ENCODE measurements around the gene BCL2.

Gene BCL2

DNA sequence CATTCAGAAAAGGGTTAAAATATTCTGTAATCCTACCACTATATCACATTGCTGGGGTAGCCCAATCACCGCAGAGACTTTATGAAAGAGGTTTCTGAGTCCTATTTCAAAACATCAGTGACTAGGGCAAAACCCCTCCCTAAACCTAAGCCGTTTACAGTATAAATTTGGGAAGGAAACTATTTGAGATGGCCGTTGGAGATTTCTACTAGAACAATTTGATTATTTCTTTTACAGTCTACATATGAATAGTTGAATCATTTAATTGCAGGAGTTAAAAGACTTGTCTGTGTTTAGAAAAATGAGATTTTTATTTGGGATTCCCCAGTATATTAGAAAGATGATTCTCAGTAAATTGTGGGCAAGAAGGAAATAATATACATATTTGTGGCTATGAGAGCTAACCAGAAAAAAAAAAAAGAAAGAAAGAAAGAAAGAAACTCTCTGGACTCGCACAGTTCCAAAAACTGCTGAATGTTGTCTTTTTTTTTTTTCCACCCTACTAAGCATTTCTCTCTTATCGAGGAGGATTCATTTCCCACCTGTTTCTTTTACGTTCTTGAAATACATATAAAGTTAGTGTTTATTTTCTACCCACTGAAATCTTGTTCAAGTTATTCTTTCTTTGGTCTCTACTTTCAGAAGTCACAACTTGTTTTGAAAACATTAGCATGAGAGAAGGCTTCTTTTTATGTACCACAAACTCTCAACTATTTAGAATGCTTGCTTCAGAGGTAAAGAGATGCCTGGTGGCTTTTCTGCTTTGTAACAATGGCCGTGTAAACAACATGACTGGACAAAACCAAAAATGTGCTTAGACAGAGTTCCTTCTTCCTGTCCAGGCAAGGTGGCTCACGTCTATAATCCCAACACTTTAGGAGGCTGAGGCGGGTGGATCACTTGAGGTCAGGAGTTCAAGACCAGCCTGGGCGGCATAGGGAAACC, 65.9 kb downstream of the BCL2 start:
- no peak for TF ChIP-seq TCF12 (IDR thresholded peaks at IDR 0.05; ENCODE audit: low read depth)
- TF ChIP-seq CEBPB (IDR thresholded peaks at IDR 0.05), result no peak
- no peak for TF ChIP-seq CREB1 (IDR thresholded peaks at IDR 0.05; ENCODE audit: low read depth)
- TF ChIP-seq NFIC (IDR thresholded peaks at IDR 0.05), result no peak
- no peak for TF ChIP-seq EGR1 (IDR thresholded peaks at IDR 0.05)
- no peak for TF ChIP-seq FOXM1 (IDR thresholded peaks at IDR 0.05; ENCODE audit: borderline replicate concordance, low read depth)
- TF ChIP-seq, protein P1, sequence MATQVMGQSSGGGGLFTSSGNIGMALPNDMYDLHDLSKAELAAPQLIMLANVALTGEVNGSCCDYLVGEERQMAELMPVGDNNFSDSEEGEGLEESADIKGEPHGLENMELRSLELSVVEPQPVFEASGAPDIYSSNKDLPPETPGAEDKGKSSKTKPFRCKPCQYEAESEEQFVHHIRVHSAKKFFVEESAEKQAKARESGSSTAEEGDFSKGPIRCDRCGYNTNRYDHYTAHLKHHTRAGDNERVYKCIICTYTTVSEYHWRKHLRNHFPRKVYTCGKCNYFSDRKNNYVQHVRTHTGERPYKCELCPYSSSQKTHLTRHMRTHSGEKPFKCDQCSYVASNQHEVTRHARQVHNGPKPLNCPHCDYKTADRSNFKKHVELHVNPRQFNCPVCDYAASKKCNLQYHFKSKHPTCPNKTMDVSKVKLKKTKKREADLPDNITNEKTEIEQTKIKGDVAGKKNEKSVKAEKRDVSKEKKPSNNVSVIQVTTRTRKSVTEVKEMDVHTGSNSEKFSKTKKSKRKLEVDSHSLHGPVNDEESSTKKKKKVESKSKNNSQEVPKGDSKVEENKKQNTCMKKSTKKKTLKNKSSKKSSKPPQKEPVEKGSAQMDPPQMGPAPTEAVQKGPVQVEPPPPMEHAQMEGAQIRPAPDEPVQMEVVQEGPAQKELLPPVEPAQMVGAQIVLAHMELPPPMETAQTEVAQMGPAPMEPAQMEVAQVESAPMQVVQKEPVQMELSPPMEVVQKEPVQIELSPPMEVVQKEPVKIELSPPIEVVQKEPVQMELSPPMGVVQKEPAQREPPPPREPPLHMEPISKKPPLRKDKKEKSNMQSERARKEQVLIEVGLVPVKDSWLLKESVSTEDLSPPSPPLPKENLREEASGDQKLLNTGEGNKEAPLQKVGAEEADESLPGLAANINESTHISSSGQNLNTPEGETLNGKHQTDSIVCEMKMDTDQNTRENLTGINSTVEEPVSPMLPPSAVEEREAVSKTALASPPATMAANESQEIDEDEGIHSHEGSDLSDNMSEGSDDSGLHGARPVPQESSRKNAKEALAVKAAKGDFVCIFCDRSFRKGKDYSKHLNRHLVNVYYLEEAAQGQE (IDR thresholded peaks at IDR 0.05; ENCODE audit: low read depth), result no peak
- TF ChIP-seq ZBTB7A (IDR thresholded peaks at IDR 0.05; ENCODE audit: low read depth), result no peak
- no peak for TF ChIP-seq TAF1 (IDR thresholded peaks at IDR 0.05; ENCODE audit: low read depth)
- no peak for TF ChIP-seq TEAD4 (IDR thresholded peaks at IDR 0.05)
- no peak for TF ChIP-seq YY1 (IDR thresholded peaks at IDR 0.05; ENCODE audit: low read depth)
- TF ChIP-seq, protein P2, sequence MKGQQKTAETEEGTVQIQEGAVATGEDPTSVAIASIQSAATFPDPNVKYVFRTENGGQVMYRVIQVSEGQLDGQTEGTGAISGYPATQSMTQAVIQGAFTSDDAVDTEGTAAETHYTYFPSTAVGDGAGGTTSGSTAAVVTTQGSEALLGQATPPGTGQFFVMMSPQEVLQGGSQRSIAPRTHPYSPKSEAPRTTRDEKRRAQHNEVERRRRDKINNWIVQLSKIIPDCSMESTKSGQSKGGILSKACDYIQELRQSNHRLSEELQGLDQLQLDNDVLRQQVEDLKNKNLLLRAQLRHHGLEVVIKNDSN (IDR thresholded peaks at IDR 0.05), result no peak

DNA sequence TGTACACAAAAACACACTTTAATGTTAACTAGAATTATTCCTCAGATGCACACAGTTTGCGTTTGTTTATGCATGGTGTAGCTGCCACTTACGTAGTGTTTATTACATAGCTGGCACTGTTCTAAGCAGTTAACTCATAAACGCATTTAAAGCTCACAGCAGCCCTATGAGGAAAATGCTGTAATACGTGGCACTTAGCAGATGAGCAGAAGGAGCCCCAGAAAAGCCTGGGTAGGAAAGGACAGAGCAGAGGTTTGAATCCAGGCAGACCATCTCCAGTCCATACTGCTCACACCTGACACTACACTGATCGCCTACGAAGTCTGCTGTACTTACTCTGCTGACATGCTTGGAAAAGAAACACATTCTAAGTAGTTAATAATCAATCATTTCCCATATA, 66.6 kb downstream of the BCL2 start:
- TF ChIP-seq, protein P3, sequence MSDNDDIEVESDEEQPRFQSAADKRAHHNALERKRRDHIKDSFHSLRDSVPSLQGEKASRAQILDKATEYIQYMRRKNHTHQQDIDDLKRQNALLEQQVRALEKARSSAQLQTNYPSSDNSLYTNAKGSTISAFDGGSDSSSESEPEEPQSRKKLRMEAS (IDR thresholded peaks at IDR 0.05), result no peak
- TF ChIP-seq TAF1 (IDR thresholded peaks at IDR 0.05; ENCODE audit: low read depth) (no peak), YY1 (IDR thresholded peaks at IDR 0.05; ENCODE audit: low read depth) (no peak), NFIC (IDR thresholded peaks at IDR 0.05) (no peak), TEAD4 (IDR thresholded peaks at IDR 0.05) (no peak), RAD21 (IDR thresholded peaks at IDR 0.05; ENCODE audit: low read depth) (no peak), CEBPB (IDR thresholded peaks at IDR 0.05) (no peak), ZBTB7A (IDR thresholded peaks at IDR 0.05; ENCODE audit: low read depth) (no peak), TCF12 (IDR thresholded peaks at IDR 0.05; ENCODE audit: low read depth) (no peak)
- TF ChIP-seq, protein P1 (IDR thresholded peaks at IDR 0.05; ENCODE audit: low read depth), result no peak
- TF ChIP-seq, protein P2 (IDR thresholded peaks at IDR 0.05), result no peak

DNA sequence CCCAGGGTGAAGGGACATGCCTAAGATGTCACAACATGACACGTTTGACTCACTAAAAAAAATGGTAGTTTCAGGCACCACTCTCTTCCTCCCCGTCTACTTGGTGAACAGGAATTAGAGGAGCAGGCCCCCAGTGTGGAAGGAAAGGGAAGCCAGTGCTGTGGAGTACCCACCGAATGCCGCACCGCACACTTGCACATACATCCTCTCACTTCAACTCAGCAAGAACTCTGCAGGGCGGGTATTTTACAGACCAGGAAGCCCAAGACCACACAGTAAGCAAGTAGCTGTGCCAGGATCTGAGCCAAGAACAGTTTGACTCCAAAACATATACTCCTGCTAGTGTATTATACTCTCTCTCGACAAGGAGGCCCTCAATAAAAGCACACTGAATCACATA, 69.8 kb downstream of the BCL2 start:
- TF ChIP-seq TAF1 (IDR thresholded peaks at IDR 0.05; ENCODE audit: low read depth), result no peak
- TF ChIP-seq CEBPB (IDR thresholded peaks at IDR 0.05), result no peak

DNA sequence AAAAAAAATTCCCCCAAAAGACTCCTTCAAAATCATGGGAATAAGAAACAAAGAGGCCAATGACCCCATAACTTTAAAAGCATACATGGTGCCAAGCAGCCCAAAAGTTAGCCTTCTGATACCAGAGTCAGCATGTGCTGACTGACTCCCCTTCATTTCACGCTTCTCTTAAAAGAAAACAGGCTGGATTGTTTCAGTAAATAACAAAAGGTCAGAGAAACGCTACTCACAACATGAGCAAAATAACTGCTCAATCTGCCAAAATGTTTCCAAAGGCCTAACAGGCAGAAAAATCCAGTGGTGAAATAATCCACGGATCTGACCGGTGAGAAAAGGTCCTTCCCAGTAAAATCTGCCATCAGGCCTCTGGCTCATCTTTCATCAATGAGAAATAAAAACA, 71.6 kb downstream of the BCL2 start:
- TF ChIP-seq TEAD4 (IDR thresholded peaks at IDR 0.05) (no peak), EP300 (IDR thresholded peaks at IDR 0.05; ENCODE audit: borderline replicate concordance) (no peak), NFIC (IDR thresholded peaks at IDR 0.05) (no peak), ZBTB7A (IDR thresholded peaks at IDR 0.05; ENCODE audit: low read depth) (no peak), TCF12 (IDR thresholded peaks at IDR 0.05; ENCODE audit: low read depth) (no peak), TAF1 (IDR thresholded peaks at IDR 0.05; ENCODE audit: low read depth) (no peak), CREB1 (IDR thresholded peaks at IDR 0.05; ENCODE audit: low read depth) (no peak), EGR1 (IDR thresholded peaks at IDR 0.05) (no peak), CEBPB (IDR thresholded peaks at IDR 0.05) (no peak), RAD21 (IDR thresholded peaks at IDR 0.05; ENCODE audit: low read depth) (no peak)
- TF ChIP-seq, protein P2 (IDR thresholded peaks at IDR 0.05), result no peak
- TF ChIP-seq, protein P1 (IDR thresholded peaks at IDR 0.05; ENCODE audit: low read depth), result no peak
- TF ChIP-seq, protein P3 (IDR thresholded peaks at IDR 0.05), result no peak

Data from Ishikawa (cell line).